ENCODE measurements around the gene FAM13A.

DNA sequence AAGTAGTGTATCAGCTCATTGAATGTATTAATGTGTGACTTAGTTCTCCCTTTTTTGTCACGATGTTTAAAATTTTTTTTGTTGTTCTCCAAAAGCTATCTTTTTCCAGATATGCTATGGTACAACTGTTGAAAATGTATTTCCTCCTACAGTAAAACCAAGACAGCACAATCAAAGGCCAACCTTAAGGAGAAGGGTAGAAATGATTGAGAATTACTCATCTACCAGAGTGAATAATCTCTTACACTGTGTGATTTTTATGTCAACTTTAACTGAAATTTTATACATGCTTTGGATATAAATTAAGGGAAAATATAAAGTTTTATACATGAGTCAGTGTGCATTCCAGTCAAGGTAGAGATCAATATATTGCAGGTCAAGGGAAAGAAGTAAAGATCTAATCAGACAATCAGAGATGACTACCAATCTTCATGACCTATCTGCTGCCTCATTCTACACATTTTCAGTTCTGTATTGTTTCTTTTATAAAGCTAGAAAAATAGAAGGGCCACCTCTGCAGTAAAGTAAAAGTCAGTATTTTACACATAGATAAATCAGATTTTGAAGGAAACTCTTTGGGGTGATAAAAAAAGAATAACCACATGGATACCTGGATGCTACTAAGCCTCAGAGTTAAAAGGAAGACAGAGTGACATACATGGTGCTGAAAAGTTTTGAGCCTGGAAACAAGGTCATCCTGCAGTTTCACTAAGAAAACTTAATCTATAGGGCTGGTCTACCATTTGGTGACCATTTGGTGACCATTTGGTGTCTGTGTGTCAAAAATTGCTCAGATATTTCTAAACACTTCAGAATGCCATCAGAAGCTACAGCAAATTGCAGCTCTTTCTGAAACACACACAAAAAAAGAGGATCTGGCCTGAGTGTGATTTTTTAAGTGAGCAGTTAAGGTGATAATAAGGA, 1.6 kb downstream of the FAM13A start:
- TF ChIP-seq, protein P1, sequence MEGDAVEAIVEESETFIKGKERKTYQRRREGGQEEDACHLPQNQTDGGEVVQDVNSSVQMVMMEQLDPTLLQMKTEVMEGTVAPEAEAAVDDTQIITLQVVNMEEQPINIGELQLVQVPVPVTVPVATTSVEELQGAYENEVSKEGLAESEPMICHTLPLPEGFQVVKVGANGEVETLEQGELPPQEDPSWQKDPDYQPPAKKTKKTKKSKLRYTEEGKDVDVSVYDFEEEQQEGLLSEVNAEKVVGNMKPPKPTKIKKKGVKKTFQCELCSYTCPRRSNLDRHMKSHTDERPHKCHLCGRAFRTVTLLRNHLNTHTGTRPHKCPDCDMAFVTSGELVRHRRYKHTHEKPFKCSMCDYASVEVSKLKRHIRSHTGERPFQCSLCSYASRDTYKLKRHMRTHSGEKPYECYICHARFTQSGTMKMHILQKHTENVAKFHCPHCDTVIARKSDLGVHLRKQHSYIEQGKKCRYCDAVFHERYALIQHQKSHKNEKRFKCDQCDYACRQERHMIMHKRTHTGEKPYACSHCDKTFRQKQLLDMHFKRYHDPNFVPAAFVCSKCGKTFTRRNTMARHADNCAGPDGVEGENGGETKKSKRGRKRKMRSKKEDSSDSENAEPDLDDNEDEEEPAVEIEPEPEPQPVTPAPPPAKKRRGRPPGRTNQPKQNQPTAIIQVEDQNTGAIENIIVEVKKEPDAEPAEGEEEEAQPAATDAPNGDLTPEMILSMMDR (IDR thresholded peaks at IDR 0.05 in 2 of 3, conservative IDR thresholded peaks at IDR 0.05 in 1 of 3; ENCODE audit: control insufficient read depth in 2 of 3, extremely low read depth in 1 of 3, insufficient read depth in 1 of 3, low read depth in 3 of 3, low read length in 3 of 3): no peak
- TF ChIP-seq ZNF622 (IDR thresholded peaks at IDR 0.05) (no peak), EGR1 (IDR thresholded peaks at IDR 0.05; ENCODE audit: borderline replicate concordance in 1 of 2, low read depth in 2 of 2, low read length in 2 of 2) (no peak), ASH2L (IDR thresholded peaks at IDR 0.05; ENCODE audit: borderline replicate concordance, low read depth) (no peak), EZH2 (IDR thresholded peaks at IDR 0.05; ENCODE audit: borderline replicate concordance, control insufficient read depth, low read depth, low read length) (no peak), POLR2A (IDR thresholded peaks at IDR 0.05; ENCODE audit: low read depth, low read length) (no peak)
- TF ChIP-seq, protein P2, sequence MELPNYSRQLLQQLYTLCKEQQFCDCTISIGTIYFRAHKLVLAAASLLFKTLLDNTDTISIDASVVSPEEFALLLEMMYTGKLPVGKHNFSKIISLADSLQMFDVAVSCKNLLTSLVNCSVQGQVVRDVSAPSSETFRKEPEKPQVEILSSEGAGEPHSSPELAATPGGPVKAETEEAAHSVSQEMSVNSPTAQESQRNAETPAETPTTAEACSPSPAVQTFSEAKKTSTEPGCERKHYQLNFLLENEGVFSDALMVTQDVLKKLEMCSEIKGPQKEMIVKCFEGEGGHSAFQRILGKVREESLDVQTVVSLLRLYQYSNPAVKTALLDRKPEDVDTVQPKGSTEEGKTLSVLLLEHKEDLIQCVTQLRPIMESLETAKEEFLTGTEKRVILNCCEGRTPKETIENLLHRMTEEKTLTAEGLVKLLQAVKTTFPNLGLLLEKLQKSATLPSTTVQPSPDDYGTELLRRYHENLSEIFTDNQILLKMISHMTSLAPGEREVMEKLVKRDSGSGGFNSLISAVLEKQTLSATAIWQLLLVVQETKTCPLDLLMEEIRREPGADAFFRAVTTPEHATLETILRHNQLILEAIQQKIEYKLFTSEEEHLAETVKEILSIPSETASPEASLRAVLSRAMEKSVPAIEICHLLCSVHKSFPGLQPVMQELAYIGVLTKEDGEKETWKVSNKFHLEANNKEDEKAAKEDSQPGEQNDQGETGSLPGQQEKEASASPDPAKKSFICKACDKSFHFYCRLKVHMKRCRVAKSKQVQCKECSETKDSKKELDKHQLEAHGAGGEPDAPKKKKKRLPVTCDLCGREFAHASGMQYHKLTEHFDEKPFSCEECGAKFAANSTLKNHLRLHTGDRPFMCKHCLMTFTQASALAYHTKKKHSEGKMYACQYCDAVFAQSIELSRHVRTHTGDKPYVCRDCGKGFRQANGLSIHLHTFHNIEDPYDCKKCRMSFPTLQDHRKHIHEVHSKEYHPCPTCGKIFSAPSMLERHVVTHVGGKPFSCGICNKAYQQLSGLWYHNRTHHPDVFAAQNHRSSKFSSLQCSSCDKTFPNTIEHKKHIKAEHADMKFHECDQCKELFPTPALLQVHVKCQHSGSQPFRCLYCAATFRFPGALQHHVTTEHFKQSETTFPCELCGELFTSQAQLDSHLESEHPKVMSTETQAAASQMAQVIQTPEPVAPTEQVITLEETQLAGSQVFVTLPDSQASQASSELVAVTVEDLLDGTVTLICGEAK (IDR thresholded peaks at IDR 0.05; ENCODE audit: borderline replicate concordance): no peak
- TF ChIP-seq, protein P3, sequence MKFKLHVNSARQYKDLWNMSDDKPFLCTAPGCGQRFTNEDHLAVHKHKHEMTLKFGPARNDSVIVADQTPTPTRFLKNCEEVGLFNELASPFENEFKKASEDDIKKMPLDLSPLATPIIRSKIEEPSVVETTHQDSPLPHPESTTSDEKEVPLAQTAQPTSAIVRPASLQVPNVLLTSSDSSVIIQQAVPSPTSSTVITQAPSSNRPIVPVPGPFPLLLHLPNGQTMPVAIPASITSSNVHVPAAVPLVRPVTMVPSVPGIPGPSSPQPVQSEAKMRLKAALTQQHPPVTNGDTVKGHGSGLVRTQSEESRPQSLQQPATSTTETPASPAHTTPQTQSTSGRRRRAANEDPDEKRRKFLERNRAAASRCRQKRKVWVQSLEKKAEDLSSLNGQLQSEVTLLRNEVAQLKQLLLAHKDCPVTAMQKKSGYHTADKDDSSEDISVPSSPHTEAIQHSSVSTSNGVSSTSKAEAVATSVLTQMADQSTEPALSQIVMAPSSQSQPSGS (IDR thresholded peaks at IDR 0.05; ENCODE audit: low read length): no peak

Measured in GM12878 (cell line).